ENCODE results near the gene TRIP11.

Gene TRIP11

GRCh38 chr14:92039063-92039718 lies 668 bp downstream of the TRIP11 start:
- Histone ChIP-seq H3K4me3 (ENCODE audit: low read depth in 1 of 2, low read length in 2 of 2) (peak overlapping the region; percentile 86 to 94), H3K9me3 (ENCODE audit: control insufficient read depth in 1 of 2, low read length in 2 of 2) (no peaks in the 10 kb centered on the region), H3K27ac (ENCODE audit: low read length) (peak overlapping the region; percentile 100), H3K4me1 (ENCODE audit: control insufficient read depth in 1 of 2, insufficient read depth in 2 of 2, low read length in 2 of 2) (peaks cover 7 to 34% of the 10 kb centered on the region in 2 donors), H3K27me3 (ENCODE audit: low read depth, low read length) (no peaks in the 10 kb centered on the region), H3K36me3 (ENCODE audit: control insufficient read depth in 1 of 2, insufficient read depth in 2 of 2, low read length in 2 of 2) (peaks cover 0 to 5% of the 10 kb centered on the region in 2 donors)

- no peaks in the 10 kb centered on the region for H3K27me3 ChIP-seq (ENCODE audit: low read depth, low read length)
- peaks cover 0 to 5% of the 10 kb centered on the region in 2 donors for H3K36me3 ChIP-seq (ENCODE audit: control insufficient read depth in 1 of 2, insufficient read depth in 2 of 2, low read length in 2 of 2)
- peak overlapping the region; percentile 45 to 94 for H3K4me3 ChIP-seq (ENCODE audit: low read depth in 1 of 2, low read length in 2 of 2)
- H3K4me1 ChIP-seq (ENCODE audit: control insufficient read depth in 1 of 2, insufficient read depth in 2 of 2, low read length in 2 of 2), result peaks cover 7 to 34% of the 10 kb centered on the region in 2 donors
- H3K9me3 ChIP-seq (ENCODE audit: control insufficient read depth in 1 of 2, low read length in 2 of 2), result no peaks in the 10 kb centered on the region
- H3K27ac ChIP-seq (ENCODE audit: low read length), result no peak overlapping the region
Measured at GRCh38 chr14:92037989-92038388, 1.9 kb downstream of the TRIP11 start.

- no peaks in the 10 kb centered on the region for H3K27me3 ChIP-seq (ENCODE audit: low read depth, low read length)
- H3K27ac ChIP-seq (ENCODE audit: low read length), result no peak overlapping the region
- peaks cover 0 to 12% of the 10 kb centered on the region in 2 donors for H3K36me3 ChIP-seq (ENCODE audit: control insufficient read depth in 1 of 2, insufficient read depth in 2 of 2, low read length in 2 of 2)
- H3K4me1 ChIP-seq (ENCODE audit: control insufficient read depth in 1 of 2, insufficient read depth in 2 of 2, low read length in 2 of 2), result peaks cover 7 to 31% of the 10 kb centered on the region in 2 donors
- H3K9me3 ChIP-seq (ENCODE audit: control insufficient read depth in 1 of 2, low read length in 2 of 2), result no peaks in the 10 kb centered on the region
- H3K4me3 ChIP-seq (ENCODE audit: low read depth in 1 of 2, low read length in 2 of 2), result no peak overlapping the region
Measured at GRCh38 chr14:92035890-92036289, 4.0 kb downstream of the TRIP11 start.

GRCh38 chr14:92033906-92034687 lies 5.8 kb downstream of the TRIP11 start:
- Histone ChIP-seq H3K27me3 (ENCODE audit: low read depth, low read length) (no peaks in the 10 kb centered on the region), H3K9me3 (ENCODE audit: control insufficient read depth in 1 of 2, low read length in 2 of 2) (no peaks in the 10 kb centered on the region), H3K27ac (ENCODE audit: low read length) (no peak overlapping the region), H3K36me3 (ENCODE audit: control insufficient read depth in 1 of 2, insufficient read depth in 2 of 2, low read length in 2 of 2) (peaks cover 4 to 11% of the 10 kb centered on the region in 2 donors), H3K4me3 (ENCODE audit: low read depth in 1 of 2, low read length in 2 of 2) (no peak overlapping the region), H3K4me1 (ENCODE audit: control insufficient read depth in 1 of 2, insufficient read depth in 2 of 2, low read length in 2 of 2) (peaks cover 7 to 26% of the 10 kb centered on the region in 2 donors)

GRCh38 chr14:92033433-92033832 lies 6.4 kb downstream of the TRIP11 start:
- Histone ChIP-seq H3K4me3 (ENCODE audit: low read depth in 1 of 2, low read length in 2 of 2) (no peak overlapping the region), H3K9me3 (ENCODE audit: control insufficient read depth in 1 of 2, low read length in 2 of 2) (no peaks in the 10 kb centered on the region), H3K27me3 (ENCODE audit: low read depth, low read length) (no peaks in the 10 kb centered on the region), H3K36me3 (ENCODE audit: control insufficient read depth in 1 of 2, insufficient read depth in 2 of 2, low read length in 2 of 2) (peaks cover 7 to 11% of the 10 kb centered on the region in 2 donors), H3K4me1 (ENCODE audit: control insufficient read depth in 1 of 2, insufficient read depth in 2 of 2, low read length in 2 of 2) (peaks cover 7 to 26% of the 10 kb centered on the region in 2 donors), H3K27ac (ENCODE audit: low read length) (no peak overlapping the region)

GRCh38 chr14:92026548-92027190 lies 13.2 kb downstream of the TRIP11 start:
- Histone ChIP-seq H3K27me3 (ENCODE audit: low read depth, low read length) (no peaks in the 10 kb centered on the region), H3K27ac (ENCODE audit: low read length) (no peak overlapping the region), H3K9me3 (ENCODE audit: control insufficient read depth in 1 of 2, low read length in 2 of 2) (no peaks in the 10 kb centered on the region), H3K4me3 (ENCODE audit: low read depth in 1 of 2, low read length in 2 of 2) (no peak overlapping the region), H3K36me3 (ENCODE audit: control insufficient read depth in 1 of 2, insufficient read depth in 2 of 2, low read length in 2 of 2) (peaks cover 11 to 36% of the 10 kb centered on the region in 2 donors), H3K4me1 (ENCODE audit: control insufficient read depth in 1 of 2, insufficient read depth in 2 of 2, low read length in 2 of 2) (no peaks in the 10 kb centered on the region)

GRCh38 chr14:92022036-92022435 lies 17.8 kb downstream of the TRIP11 start:
- no peaks in the 10 kb centered on the region for H3K4me1 ChIP-seq (ENCODE audit: control insufficient read depth in 1 of 2, insufficient read depth in 2 of 2, low read length in 2 of 2)
- H3K27ac ChIP-seq (ENCODE audit: low read length), result no peak overlapping the region
- no peaks in the 10 kb centered on the region for H3K27me3 ChIP-seq (ENCODE audit: low read depth, low read length)
- no peaks in the 10 kb centered on the region for H3K9me3 ChIP-seq (ENCODE audit: control insufficient read depth in 1 of 2, low read length in 2 of 2)
- H3K4me3 ChIP-seq (ENCODE audit: low read depth in 1 of 2, low read length in 2 of 2), result no peak overlapping the region
- H3K36me3 ChIP-seq (ENCODE audit: control insufficient read depth in 1 of 2, insufficient read depth in 2 of 2, low read length in 2 of 2), result peaks cover 13 to 37% of the 10 kb centered on the region in 2 donors

- Histone ChIP-seq H3K4me1 (ENCODE audit: control insufficient read depth in 1 of 2, insufficient read depth in 2 of 2, low read length in 2 of 2) (no peaks in the 10 kb centered on the region), H3K27ac (ENCODE audit: low read length) (no peak overlapping the region), H3K36me3 (ENCODE audit: control insufficient read depth in 1 of 2, insufficient read depth in 2 of 2, low read length in 2 of 2) (peaks cover 13 to 36% of the 10 kb centered on the region in 2 donors), H3K9me3 (ENCODE audit: control insufficient read depth in 1 of 2, low read length in 2 of 2) (no peaks in the 10 kb centered on the region), H3K4me3 (ENCODE audit: low read depth in 1 of 2, low read length in 2 of 2) (no peak overlapping the region), H3K27me3 (ENCODE audit: low read depth, low read length) (no peaks in the 10 kb centered on the region)
Measured at GRCh38 chr14:92021523-92021922, 18.3 kb downstream of the TRIP11 start.

GRCh38 chr14:92014040-92014439 lies 25.8 kb downstream of the TRIP11 start:
- Histone ChIP-seq H3K9me3 (ENCODE audit: control insufficient read depth in 1 of 2, low read length in 2 of 2) (no peaks in the 10 kb centered on the region), H3K4me1 (ENCODE audit: control insufficient read depth in 1 of 2, insufficient read depth in 2 of 2, low read length in 2 of 2) (no peaks in the 10 kb centered on the region), H3K27ac (ENCODE audit: low read length) (no peak overlapping the region), H3K36me3 (ENCODE audit: control insufficient read depth in 1 of 2, insufficient read depth in 2 of 2, low read length in 2 of 2) (peaks cover 36 to 47% of the 10 kb centered on the region in 2 donors), H3K4me3 (ENCODE audit: low read depth in 1 of 2, low read length in 2 of 2) (no peak overlapping the region), H3K27me3 (ENCODE audit: low read depth, low read length) (no peaks in the 10 kb centered on the region)

- no peaks in the 10 kb centered on the region for H3K4me1 ChIP-seq (ENCODE audit: control insufficient read depth in 1 of 2, insufficient read depth in 2 of 2, low read length in 2 of 2)
- peaks cover 42 to 48% of the 10 kb centered on the region in 2 donors for H3K36me3 ChIP-seq (ENCODE audit: control insufficient read depth in 1 of 2, insufficient read depth in 2 of 2, low read length in 2 of 2)
- no peaks in the 10 kb centered on the region for H3K27me3 ChIP-seq (ENCODE audit: low read depth, low read length)
- no peaks in the 10 kb centered on the region for H3K9me3 ChIP-seq (ENCODE audit: control insufficient read depth in 1 of 2, low read length in 2 of 2)
- H3K27ac ChIP-seq (ENCODE audit: low read length), result no peak overlapping the region
- H3K4me3 ChIP-seq (ENCODE audit: low read depth in 1 of 2, low read length in 2 of 2), result no peak overlapping the region
Measured at GRCh38 chr14:92012121-92012748, 27.6 kb downstream of the TRIP11 start.

GRCh38 chr14:92010644-92011043 lies 29.2 kb downstream of the TRIP11 start:
- Histone ChIP-seq H3K4me3 (ENCODE audit: low read depth in 1 of 2, low read length in 2 of 2) (no peak overlapping the region), H3K27me3 (ENCODE audit: low read depth, low read length) (no peaks in the 10 kb centered on the region), H3K4me1 (ENCODE audit: control insufficient read depth in 1 of 2, insufficient read depth in 2 of 2, low read length in 2 of 2) (no peaks in the 10 kb centered on the region), H3K36me3 (ENCODE audit: control insufficient read depth in 1 of 2, insufficient read depth in 2 of 2, low read length in 2 of 2) (peaks cover 39 to 49% of the 10 kb centered on the region in 2 donors), H3K9me3 (ENCODE audit: control insufficient read depth in 1 of 2, low read length in 2 of 2) (no peaks in the 10 kb centered on the region), H3K27ac (ENCODE audit: low read length) (no peak overlapping the region)
